Mesodermal cell (in vitro differentiated cells): ENCODE data around the gene SPOP.

Experiments used
- H3K27ac ChIP-seq: 2 replicates; pipeline ENCODE4 v1.7.0; 2013; ENCODE audit warnings: mild to moderate bottlenecking, low read depth, low read length, moderate library complexity; ENCODE audit not compliant: severe bottlenecking
- H3K36me3 ChIP-seq: 2 replicates; pipeline ENCODE4 v1.7.1; 2013; ENCODE audit warnings: mild to moderate bottlenecking, low read length, moderate library complexity; ENCODE audit not compliant: control insufficient read depth, insufficient read depth
- H3K4me1 ChIP-seq: one replicate; pipeline ENCODE4 v1.7.1; 2013; ENCODE audit warnings: mild to moderate bottlenecking, low read length; ENCODE audit not compliant: insufficient read depth, control insufficient read depth, poor library complexity, severe bottlenecking
- H3K4me3 ChIP-seq: 2 replicates; pipeline ENCODE4 v1.7.0; 2013; ENCODE audit warnings: low read length, control low read depth, mild to moderate bottlenecking; ENCODE audit not compliant: insufficient read depth, poor library complexity, severe bottlenecking; ENCODE audit errors: extremely low read depth
- H3K9me3 ChIP-seq: 2 replicates; pipeline ENCODE4 v1.7.1; 2013; ENCODE audit warnings: mild to moderate bottlenecking, low read length, moderate library complexity; ENCODE audit not compliant: control insufficient read depth
- WGBS, 2 experiments: methylation state at CpG; one replicate each; pipeline ENCODE4 v1.1.5; 2013; ENCODE audit warnings: missing lambda C conversion rate in 2 of 2; ENCODE audit not compliant: insufficient coverage in 2 of 2; 5-methylcytosine and 5-hydroxymethylcytosine counted together

SPOP gene

GRCh38 chr17:49597436-49597835 lies 80.5 kb downstream of the SPOP start:
- Histone ChIP-seq H3K9me3 (no peaks in the 10 kb centered on the region), H3K4me1 (no peaks in the 10 kb centered on the region), H3K27ac (no peak overlapping the region), H3K4me3 (no peak overlapping the region), H3K36me3 (peaks cover 72% of the 10 kb centered on the region)
- 97 to 98% methylated on average over 3 to 4 of the region's 4 CpGs for WGBS, 2 experiments

GRCh38 chr17:49596613-49597244 lies 81.2 kb downstream of the SPOP start:
- Histone ChIP-seq H3K27ac (no peak overlapping the region), H3K9me3 (no peaks in the 10 kb centered on the region), H3K36me3 (peaks cover 69% of the 10 kb centered on the region), H3K4me1 (no peaks in the 10 kb centered on the region), H3K4me3 (no peak overlapping the region)
- 89 to 100% methylated on average over 5 of the region's 6 CpGs for WGBS, 2 experiments

- Histone ChIP-seq H3K36me3 (peaks cover 64% of the 10 kb centered on the region), H3K4me3 (no peak overlapping the region), H3K4me1 (no peaks in the 10 kb centered on the region), H3K27ac (no peak overlapping the region), H3K9me3 (no peaks in the 10 kb centered on the region)
- 88 to 97% methylated on average over 3 of the region's 4 CpGs for WGBS, 2 experiments
Measured at GRCh38 chr17:49595980-49596379, 81.9 kb downstream of the SPOP start.

GRCh38 chr17:49595328-49595727 lies 82.6 kb downstream of the SPOP start:
- no peaks in the 10 kb centered on the region for H3K4me1 ChIP-seq
- no peak overlapping the region for H3K27ac ChIP-seq
- no peak overlapping the region for H3K4me3 ChIP-seq
- WGBS, 2 experiments, result 86 to 100% methylated on average over 2 of the region's 4 CpGs
- H3K9me3 ChIP-seq, result no peaks in the 10 kb centered on the region
- peaks cover 58% of the 10 kb centered on the region for H3K36me3 ChIP-seq

GRCh38 chr17:49592263-49592662 lies 85.6 kb downstream of the SPOP start:
- H3K9me3 ChIP-seq, result no peaks in the 10 kb centered on the region
- peaks cover 30% of the 10 kb centered on the region for H3K36me3 ChIP-seq
- WGBS, 2 experiments, result 80 to 86% methylated on average over 1 to 3 of the region's 3 CpGs
- no peaks in the 10 kb centered on the region for H3K4me1 ChIP-seq
- no peak overlapping the region for H3K4me3 ChIP-seq
- H3K27ac ChIP-seq, result no peak overlapping the region

- WGBS, 2 experiments, result 96 to 99% methylated on average over 3 to 4 of the region's 4 CpGs
Measured at GRCh38 chr17:49590874-49591273, 87.0 kb downstream of the SPOP start.

GRCh38 chr17:49589577-49589927 lies 88.3 kb downstream of the SPOP start:
- Histone ChIP-seq H3K27ac (no peak overlapping the region), H3K9me3 (no peaks in the 10 kb centered on the region), H3K4me3 (no peak overlapping the region), H3K36me3 (peaks cover 12% of the 10 kb centered on the region), H3K4me1 (no peaks in the 10 kb centered on the region)
- 83 to 92% methylated on average over 1 to 2 of the region's 2 CpGs for WGBS, 2 experiments

More at GRCh38 chr17:49590874-49591273, 87.0 kb downstream of the SPOP start:
- H3K27ac ChIP-seq, result no peak overlapping the region
- H3K4me1 ChIP-seq, result no peaks in the 10 kb centered on the region
- peaks cover 16% of the 10 kb centered on the region for H3K36me3 ChIP-seq
- H3K9me3 ChIP-seq, result no peaks in the 10 kb centered on the region
- no peak overlapping the region for H3K4me3 ChIP-seq

- WGBS, 2 experiments, result 94 to 96% methylated on average over 5 to 7 of the region's 8 CpGs
- Histone ChIP-seq H3K4me1 (no peaks in the 10 kb centered on the region), H3K36me3 (peaks cover 6% of the 10 kb centered on the region), H3K9me3 (no peaks in the 10 kb centered on the region), H3K4me3 (no peak overlapping the region), H3K27ac (no peak overlapping the region)
Measured at GRCh38 chr17:49588726-49589576, 88.9 kb downstream of the SPOP start.

GRCh38 chr17:49588312-49588711 lies 89.6 kb downstream of the SPOP start:
- WGBS, 2 experiments, result 82 to 88% methylated on average over 5 to 8 of the region's 8 CpGs
- H3K27ac ChIP-seq, result no peak overlapping the region
- no peaks in the 10 kb centered on the region for H3K9me3 ChIP-seq
- no peaks in the 10 kb centered on the region for H3K4me1 ChIP-seq
- H3K36me3 ChIP-seq, result no peaks in the 10 kb centered on the region
- H3K4me3 ChIP-seq, result no peak overlapping the region

GRCh38 chr17:49587366-49588073 lies 90.4 kb downstream of the SPOP start:
- Histone ChIP-seq H3K27ac (no peak overlapping the region), H3K9me3 (no peaks in the 10 kb centered on the region), H3K4me3 (no peak overlapping the region), H3K4me1 (no peaks in the 10 kb centered on the region), H3K36me3 (no peaks in the 10 kb centered on the region)
- WGBS, 2 experiments, result 84 to 87% methylated on average over 7 to 9 of the region's 12 CpGs
